MCF 10A (cell line): ENCODE data around the gene GSTO1. TPM values are rescaled to one million over a fixed set of nuclear protein-coding genes. Genes with fewer than 3 reads are reported as not detected.
A peak's percentile ranks its signal among the peaks of the same experiment; 100 is the strongest.

Experiments
- Bru-seq: library from RNA; stranded (reverse); fragments of 400-500 nt; gene quantifications from one replicate; lab custom pipeline; 2021; lab: Mats Ljungman, UMichigan
- BruChase-seq, 2 experiments: library from RNA; stranded (reverse); fragments of 400-500 nt; gene quantifications; one replicate each; lab custom pipeline; 2021; lab: Mats Ljungman, UMichigan
- BruUV-seq: library from RNA; stranded (reverse); fragments of 400-500 nt; replicated peaks from 2 replicates; lab custom pipeline; 2021; lab: Mats Ljungman, UMichigan
- CTCF ChIA-PET: fragments of 300-600 bp; sonication (Branson Sonifier 250); formaldehyde crosslinking; extraction: SDS; loops from one replicate; lab custom pipeline; 2021; ENCODE audit warnings: antibody characterized with exemption, inconsistent platforms; lab: Yijun Ruan, JAX
- POLR2A ChIA-PET: fragments of 300-600, 350-650 bp; sonication (Branson Sonifier 250); formaldehyde crosslinking; extraction: SDS; loops from one replicate; lab custom pipeline; 2020; ENCODE audit warnings: antibody characterized with exemption, inconsistent platforms; lab: Yijun Ruan, JAX
- DNase-seq: peaks from one replicate; pipeline ENCODE4 v3.0.0-alpha.2; 2018; ENCODE audit not compliant: unreplicated experiment
- H3K27ac Mint-ChIP-seq: one replicate; pipeline ENCODE4 v1.8.0; 2022; ENCODE audit warnings: mild to moderate bottlenecking, low read depth, mixed read lengths; ENCODE audit not compliant: unreplicated experiment
- H3K27me3 Mint-ChIP-seq: one replicate; pipeline ENCODE4 v1.8.0; 2022; ENCODE audit warnings: mixed read lengths; ENCODE audit not compliant: insufficient read depth, unreplicated experiment
- H3K36me3 Mint-ChIP-seq: one replicate; pipeline ENCODE4 v1.8.0; 2022; ENCODE audit warnings: mild to moderate bottlenecking, moderate library complexity, mixed read lengths; ENCODE audit not compliant: insufficient read depth, unreplicated experiment
- H3K4me1 Mint-ChIP-seq: one replicate; pipeline ENCODE4 v1.8.0; 2022; ENCODE audit warnings: mixed read lengths; ENCODE audit not compliant: insufficient read depth, unreplicated experiment
- H3K4me3 Mint-ChIP-seq: one replicate; pipeline ENCODE4 v1.8.0; 2022; ENCODE audit warnings: mild to moderate bottlenecking, moderate library complexity, mixed read lengths; ENCODE audit not compliant: unreplicated experiment
- H3K9me3 Mint-ChIP-seq: one replicate; pipeline ENCODE4 v1.8.0; 2022; ENCODE audit warnings: mixed read lengths; ENCODE audit not compliant: unreplicated experiment
- intact Hi-C: fragments of 100-400 bp; cut with micrococcal nuclease; formaldehyde crosslinking; loops from 2 replicates; pipeline ENCODE4 v1.14.1; 2022
- long read RNA-seq: library from polyadenylated mRNA; stranded (forward); transcript quantifications from one replicate; pipeline ENCODE4 v2.0.0, GENCODE V29; 2022
- total RNA-seq: library from RNA; stranded (reverse); gene quantifications from 2 replicates; pipeline ENCODE4 v1.2.3, GENCODE V29; 2022
- TF ChIP-seq, protein P1 (sequence below): fragments of 200-600 bp; IDR thresholded peaks from one replicate; pipeline ENCODE4 v1.8.0; 2022; ENCODE audit warnings: antibody characterized with exemption, mild to moderate bottlenecking; ENCODE audit not compliant: unreplicated experiment

GSTO1 gene
- total RNA-seq: 54.6 and 61.8 TPM in 2 replicates
- Bru-seq, nascent RNA: percentile 94 among the genes with signal in this experiment
- BruChase-seq, experiment 1, labeled RNA remaining after a 6-hour chase: percentile 80 among the genes with signal in this experiment
- BruChase-seq, experiment 2, labeled RNA remaining after a 2-hour chase: percentile 78 among the genes with signal in this experiment
- long read RNA-seq, transcript GSTO1-202 (6 exons, 972 nt): major isoform, 69 of 81 reads
- long read RNA-seq, partial matches to known transcripts: 4 of 81 reads
- long read RNA-seq, other reads (novel, unspliced or antisense): 7 of 81 reads

DNA sequence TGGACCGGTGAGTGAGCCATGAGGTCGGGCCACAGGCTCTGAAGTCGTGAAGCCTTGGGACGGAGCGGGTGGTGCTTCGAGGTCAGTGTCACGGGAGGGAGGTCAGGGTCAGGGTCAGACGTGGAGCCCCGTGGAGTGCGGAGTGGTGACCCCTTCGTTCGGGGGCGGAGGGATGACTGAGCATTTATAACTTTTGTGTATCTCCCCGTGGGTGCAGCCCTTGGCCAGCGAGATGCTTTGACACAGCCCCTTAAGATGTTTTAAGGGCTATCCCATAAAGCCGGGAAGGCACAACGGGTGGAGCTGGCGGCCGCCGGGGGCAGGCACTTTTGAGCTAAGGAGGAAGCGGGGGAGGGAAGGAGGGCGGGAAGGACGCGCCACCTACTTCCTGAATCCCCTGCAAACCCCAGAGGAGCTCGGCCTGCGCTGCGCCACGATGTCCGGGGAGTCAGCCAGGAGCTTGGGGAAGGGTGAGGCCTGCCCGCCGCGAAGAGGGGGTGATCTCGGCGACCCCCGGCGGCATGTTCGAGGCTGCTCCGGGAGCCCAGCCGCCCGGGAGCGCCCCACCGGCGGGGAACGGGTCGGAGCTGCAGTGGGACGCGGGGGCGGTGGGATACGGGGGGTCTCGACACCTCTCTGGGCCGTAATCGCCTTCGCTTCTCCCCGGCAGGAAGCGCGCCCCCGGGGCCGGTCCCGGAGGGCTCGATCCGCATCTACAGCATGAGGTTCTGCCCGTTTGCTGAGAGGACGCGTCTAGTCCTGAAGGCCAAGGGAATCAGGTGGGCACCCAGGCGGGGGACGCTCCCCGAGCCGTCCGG, at the start of gene GSTO1:
Gene GSTO1, plus strand, starts transcription at position 400 of the 818 bp plus-strand sequence. Its CDS starts 37 bp downstream, at position 437.
- BruUV-seq: no TSS peak
- TF ChIP-seq, protein P1, sequence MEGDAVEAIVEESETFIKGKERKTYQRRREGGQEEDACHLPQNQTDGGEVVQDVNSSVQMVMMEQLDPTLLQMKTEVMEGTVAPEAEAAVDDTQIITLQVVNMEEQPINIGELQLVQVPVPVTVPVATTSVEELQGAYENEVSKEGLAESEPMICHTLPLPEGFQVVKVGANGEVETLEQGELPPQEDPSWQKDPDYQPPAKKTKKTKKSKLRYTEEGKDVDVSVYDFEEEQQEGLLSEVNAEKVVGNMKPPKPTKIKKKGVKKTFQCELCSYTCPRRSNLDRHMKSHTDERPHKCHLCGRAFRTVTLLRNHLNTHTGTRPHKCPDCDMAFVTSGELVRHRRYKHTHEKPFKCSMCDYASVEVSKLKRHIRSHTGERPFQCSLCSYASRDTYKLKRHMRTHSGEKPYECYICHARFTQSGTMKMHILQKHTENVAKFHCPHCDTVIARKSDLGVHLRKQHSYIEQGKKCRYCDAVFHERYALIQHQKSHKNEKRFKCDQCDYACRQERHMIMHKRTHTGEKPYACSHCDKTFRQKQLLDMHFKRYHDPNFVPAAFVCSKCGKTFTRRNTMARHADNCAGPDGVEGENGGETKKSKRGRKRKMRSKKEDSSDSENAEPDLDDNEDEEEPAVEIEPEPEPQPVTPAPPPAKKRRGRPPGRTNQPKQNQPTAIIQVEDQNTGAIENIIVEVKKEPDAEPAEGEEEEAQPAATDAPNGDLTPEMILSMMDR: no peak
- no peaks in the 10 kb centered on the region for H3K9me3 Mint-ChIP-seq
- no peaks in the 10 kb centered on the region for H3K27me3 Mint-ChIP-seq
- CTCF ChIA-PET: interaction anchor here (0.7 to 14.7 kb wide), 8 partner anchors 18 to 586 kb away, joined by 3 to 139 read pairs (median 4); partner anchors contain the start of genes GSTO2 and SFR1
- peaks cover 28% of the 10 kb centered on the region for H3K4me1 Mint-ChIP-seq
- H3K4me3 Mint-ChIP-seq: peak within 1 kb of the TSS; percentile 80
- POLR2A ChIA-PET: interaction anchor here (0.7 to 5.8 kb wide), 19 partner anchors 10 to 284 kb away, joined by 3 to 56 read pairs (median 4); partner anchors contain the start of genes CFAP43, CFAP58, COL17A1 and GSTO2
- intact Hi-C loops: no loop called here
- H3K27ac Mint-ChIP-seq: peak within 1 kb of the TSS; percentile 85
- peak; percentile 79 for DNase-seq
- peaks cover 39% of the 10 kb centered on the region for H3K36me3 Mint-ChIP-seq

DNA sequence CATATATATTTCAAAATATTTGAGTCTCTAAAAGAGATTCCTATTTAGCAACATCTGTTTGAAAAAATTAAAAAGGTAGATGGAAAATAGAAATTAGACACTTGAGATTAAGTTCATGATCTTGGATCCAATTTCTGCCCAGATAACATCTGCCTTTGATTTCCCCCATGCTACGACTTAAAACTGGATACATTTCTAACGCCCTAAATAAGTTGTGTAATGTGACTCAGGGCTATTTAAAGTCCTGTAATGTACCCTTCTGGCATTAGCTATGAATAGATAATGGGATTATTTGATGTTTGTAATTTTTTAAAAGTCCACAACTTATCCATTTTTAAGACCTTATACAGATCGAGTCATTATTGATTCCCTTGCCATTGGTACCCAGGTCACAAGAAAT, 46.0 kb upstream of the GSTO1 start:
- peaks cover 4% of the 10 kb centered on the region for H3K36me3 Mint-ChIP-seq
- ChIA-PET POLR2A (interaction anchor here (0.5 to 0.6 kb wide), 2 partner anchors 135 to 141 kb away, joined by 3 read pairs; no protein-coding TSS in a partner anchor), CTCF (no interaction called here)
- H3K4me3 Mint-ChIP-seq: no peak overlapping the region
- intact Hi-C loops: loop anchor here (1.0 to 5.0 kb wide), 4 partner anchors 86 to 320 kb away; partner anchors contain the start of gene SFR1
- no peak for DNase-seq
- TF ChIP-seq, protein P1: no peak
- no peak overlapping the region for H3K27ac Mint-ChIP-seq
- BruUV-seq: no TSS peak
- H3K9me3 Mint-ChIP-seq: no peaks in the 10 kb centered on the region
- no peaks in the 10 kb centered on the region for H3K27me3 Mint-ChIP-seq
- no peaks in the 10 kb centered on the region for H3K4me1 Mint-ChIP-seq

DNA sequence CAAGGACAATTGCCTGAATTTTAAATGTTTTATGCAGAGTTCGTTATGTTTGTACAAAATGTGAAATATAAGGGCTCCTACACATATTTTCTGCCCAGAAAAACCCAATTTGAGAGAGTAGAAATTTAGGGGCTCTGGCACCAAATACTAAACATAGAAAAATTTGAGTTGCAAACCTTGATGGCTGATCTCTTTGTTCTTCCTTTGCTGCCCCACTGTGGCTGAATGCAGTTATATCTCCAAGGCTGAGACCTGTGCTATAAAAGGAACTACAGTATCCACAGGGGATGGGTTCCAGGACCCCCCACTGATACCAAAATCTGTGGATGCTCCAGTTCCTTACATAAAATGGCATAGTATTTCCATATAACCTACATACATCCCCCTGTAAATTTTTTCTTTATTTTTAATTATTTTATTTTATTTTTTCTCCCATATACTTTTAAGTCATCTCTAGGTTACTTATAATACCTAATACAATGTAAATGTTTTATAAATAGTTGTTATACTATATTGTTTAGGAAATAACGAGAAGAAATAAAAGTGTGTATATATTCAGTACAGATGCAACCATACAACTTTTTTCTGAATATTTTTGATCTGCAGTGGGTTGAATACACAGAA, 45.0 kb upstream of the GSTO1 start:
- H3K9me3 Mint-ChIP-seq: no peaks in the 10 kb centered on the region
- no peak overlapping the region for H3K4me3 Mint-ChIP-seq
- TF ChIP-seq, protein P1: peak; percentile 65
- BruUV-seq: no TSS peak
- ChIA-PET CTCF (interaction anchor here (0.8 to 1.4 kb wide), 3 partner anchors 68 to 498 kb away, joined by 3 to 7 read pairs (median 3); no protein-coding TSS in a partner anchor), POLR2A (interaction anchor here (0.9 to 2.2 kb wide), 5 partner anchors 46 to 181 kb away, joined by 3 to 8 read pairs (median 3); partner anchors contain the start of gene SFR1)
- H3K36me3 Mint-ChIP-seq: peaks cover 4% of the 10 kb centered on the region
- no peak overlapping the region for H3K27ac Mint-ChIP-seq
- no peaks in the 10 kb centered on the region for H3K27me3 Mint-ChIP-seq
- peak; percentile 62 for DNase-seq
- intact Hi-C loops: loop anchor here (1.0 to 5.0 kb wide), 4 partner anchors 87 to 321 kb away; partner anchors contain the start of gene SFR1
- H3K4me1 Mint-ChIP-seq: no peaks in the 10 kb centered on the region
